Activated T-helper 1 cell treated with Interleukin-2 at 50 U/mL for 16 hours (primary cell): Measurements from ENCODE around the gene UTF1.
"Not testable (repeated sequence)": the region's sequence is repeated elsewhere in the genome, so short reads cannot be mapped to it uniquely, and the experiment has no call there.

Experiments
- DNase-seq: peaks from one replicate; pipeline ENCODE4 v3.0.0-alpha.2; 2020; ENCODE audit warnings: low read depth

The UTF1 gene

DNA sequence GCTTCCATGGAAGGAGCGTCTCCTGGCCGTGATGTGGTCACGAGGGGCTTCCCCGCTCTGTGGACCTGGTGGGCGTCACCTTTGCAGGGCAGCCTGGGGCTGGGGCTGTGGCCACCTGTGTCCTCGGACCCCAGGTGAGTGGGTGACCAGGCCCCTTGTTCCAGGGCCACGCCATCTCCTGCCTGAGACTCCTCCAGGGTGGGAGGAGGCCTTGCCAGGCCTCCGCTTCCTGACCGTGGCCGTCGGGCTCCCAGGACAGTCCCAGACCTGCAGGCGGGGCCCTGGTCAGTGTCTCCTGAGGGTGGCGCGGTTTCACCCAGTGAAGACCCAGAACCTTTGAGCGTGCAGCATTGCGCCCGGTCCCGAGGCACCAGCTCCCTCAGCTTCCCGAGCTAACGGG, 20.4 kb upstream of the UTF1 start:
- DNase-seq, result no peak

DNA sequence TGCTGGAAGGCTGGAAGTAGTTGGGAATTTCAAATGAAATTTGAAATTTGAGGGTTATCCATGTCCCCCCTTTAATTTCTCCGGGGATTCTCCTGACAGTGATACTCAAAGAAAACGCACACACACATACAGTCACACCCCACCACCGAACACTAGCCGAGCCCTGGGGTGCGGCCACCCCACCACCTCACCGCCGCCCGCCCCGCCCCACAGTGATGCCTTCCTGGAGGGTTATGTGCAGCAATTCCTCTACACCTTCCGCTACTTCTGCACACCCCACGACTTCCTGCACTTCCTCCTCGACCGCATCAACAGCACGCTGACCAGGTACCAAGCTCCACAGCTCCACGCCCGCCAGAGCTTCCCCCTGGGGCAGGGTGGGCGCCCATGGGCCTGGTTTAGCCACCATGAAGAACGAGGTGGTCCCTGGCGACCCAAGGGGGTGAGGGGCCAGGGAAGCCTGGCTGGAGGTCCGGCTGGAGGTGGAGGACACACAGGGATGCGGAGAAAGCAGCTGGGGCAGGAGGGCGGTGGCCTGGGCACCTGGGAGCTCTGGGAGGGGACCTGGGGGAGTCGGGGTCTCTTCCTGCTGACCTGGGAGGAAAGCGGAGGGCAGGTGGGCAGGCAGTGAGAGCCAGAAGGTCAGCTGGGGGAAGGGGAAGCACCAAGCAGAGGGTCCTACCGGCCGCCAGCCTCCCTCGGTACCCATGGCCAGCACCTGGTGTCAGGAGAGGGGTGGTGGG, 19.4 kb upstream of the UTF1 start:
- no peak for DNase-seq

DNA sequence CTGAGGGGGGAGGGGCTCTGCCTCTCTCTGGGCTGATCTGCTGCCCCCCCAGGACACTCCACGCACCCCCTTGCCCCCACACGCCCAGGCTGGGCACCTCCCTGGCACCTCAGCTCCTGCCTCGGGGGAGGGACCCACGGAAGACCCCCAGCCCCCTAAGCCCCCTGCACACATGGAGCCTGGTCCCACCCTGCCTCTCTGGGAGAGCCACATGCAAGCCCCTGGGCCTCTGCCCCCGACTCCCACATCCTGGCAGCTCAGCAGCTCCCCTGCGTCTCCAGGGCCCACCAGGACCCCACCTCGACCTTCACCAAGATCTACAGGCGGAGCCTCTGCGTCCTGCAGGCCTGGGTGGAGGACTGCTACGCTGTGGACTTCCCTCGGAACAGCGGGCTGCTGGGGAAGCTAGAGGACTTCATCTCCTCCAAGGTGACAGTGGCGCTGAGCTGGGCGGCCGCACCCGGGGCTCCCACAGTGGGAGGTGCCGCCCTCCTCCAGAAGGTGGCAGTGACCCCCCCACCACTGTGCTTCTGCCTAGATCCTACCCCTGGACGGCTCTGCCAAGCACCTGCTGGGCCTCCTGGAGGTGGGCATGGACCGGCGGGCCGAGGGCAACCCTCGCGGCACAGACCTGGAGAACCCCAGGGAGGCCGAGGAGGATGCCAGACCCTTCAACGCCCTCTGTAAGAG, 18.7 kb upstream of the UTF1 start:
- DNase-seq, result no peak

DNA sequence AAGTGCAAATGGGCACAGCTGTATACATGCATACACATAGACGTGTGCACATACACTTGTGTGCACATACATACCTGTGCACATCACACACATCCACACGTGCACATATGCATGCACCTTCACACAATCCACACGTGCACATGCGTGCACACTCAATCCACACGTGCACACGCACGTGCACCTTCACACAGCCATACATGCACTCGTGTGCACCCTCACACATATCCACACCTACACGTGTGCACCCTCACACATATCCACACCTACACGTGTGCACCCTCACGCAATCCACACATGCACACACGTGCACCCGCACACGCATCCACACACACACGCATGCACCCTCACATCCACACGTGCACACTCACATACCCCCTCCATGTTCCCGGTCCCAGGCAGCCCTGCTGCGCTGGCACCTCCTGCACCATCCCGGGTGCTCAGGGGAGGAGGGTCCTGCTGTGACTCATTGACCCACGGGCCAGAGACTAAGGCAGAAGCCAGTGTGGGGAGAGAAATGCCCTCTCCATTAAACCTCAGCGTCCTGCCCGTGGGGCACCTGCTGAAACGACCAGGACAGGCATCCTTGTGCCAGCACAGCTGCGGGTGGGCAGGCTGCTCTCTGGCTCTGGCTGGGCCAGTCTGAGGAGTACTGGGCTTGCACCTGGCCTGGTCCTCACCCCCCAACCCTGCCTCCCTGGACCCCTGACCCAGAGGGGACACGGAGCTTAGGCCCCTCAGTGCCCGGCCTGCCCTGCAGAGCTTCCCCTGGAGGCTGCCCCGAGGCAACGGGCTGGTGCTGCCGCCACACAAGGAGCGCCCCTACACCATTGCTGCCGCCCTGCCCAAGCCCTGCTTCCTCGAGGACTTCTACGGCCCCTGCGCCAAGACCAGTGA, 17.8 kb upstream of the UTF1 start:
- no peak for DNase-seq

DNA sequence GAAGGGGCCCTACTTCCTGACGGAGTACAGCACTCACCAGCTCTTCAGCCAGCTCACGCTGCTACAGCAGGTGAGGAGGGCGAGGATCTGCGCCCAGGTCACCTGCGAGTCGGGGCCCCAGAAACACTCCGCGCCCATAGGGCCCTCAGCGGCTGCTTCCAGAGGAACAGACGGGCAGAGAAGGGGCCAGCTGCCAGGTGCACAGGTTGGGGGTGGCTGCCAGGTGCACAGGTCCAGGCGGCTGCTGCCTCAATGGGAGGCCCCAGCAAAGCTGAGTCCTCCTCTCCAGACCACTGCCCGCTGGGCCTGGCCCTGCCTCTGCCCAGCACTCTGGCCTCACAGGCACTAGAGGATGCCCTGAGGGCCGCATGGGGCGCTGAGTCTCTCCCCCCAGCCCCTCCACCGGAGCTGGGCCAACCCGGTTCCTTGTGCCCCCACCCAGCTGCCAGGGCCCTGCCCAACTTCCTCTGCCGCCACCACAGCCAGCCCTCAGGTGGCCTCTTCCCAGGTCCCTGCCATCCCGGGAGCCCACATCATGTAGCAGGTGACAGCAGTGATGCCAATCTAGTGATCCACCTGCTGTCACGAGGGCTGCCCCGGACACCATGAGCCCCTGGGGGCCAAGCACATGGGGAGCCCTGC, 17.0 kb upstream of the UTF1 start:
- DNase-seq, result no peak

DNA sequence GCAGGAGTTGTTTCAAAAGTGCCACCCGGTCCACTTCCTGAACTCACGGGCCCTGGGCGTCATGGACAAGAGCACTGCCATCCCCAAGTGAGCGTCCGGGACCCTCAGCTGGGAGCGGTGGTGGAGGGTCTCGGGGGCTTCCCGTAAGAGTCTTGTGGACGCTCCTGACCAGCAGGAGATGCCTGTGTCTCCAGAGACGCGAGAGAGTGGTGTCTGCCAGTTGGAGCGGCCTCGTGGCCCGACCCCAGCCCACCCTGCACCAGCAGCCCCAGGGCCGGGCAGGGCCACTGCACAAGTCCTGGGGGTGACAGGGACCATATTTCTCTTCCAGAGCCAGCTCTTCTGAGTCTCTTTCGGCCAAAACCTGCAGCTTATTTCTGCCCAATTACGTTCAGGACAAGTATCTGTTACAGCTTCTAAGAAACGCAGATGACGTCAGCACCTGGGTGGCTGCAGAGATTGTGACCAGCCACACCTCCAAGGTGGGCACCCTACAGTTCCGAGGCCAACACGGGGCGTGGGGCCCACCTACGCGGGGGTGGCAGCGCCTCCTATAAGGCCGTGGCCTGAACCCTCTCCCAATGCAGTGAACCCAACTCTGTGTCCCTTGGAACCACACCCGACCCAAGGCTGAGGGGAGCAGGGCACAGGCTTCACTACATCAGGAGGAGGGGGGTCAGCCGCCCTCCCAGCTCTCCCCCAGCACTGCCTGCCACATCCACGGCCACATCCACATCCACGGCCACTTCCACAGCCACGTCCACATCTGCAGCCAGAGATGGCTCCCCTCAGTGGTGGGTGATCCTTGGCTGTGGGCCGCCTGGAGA, 16.2 kb upstream of the UTF1 start:
- no peak for DNase-seq

DNA sequence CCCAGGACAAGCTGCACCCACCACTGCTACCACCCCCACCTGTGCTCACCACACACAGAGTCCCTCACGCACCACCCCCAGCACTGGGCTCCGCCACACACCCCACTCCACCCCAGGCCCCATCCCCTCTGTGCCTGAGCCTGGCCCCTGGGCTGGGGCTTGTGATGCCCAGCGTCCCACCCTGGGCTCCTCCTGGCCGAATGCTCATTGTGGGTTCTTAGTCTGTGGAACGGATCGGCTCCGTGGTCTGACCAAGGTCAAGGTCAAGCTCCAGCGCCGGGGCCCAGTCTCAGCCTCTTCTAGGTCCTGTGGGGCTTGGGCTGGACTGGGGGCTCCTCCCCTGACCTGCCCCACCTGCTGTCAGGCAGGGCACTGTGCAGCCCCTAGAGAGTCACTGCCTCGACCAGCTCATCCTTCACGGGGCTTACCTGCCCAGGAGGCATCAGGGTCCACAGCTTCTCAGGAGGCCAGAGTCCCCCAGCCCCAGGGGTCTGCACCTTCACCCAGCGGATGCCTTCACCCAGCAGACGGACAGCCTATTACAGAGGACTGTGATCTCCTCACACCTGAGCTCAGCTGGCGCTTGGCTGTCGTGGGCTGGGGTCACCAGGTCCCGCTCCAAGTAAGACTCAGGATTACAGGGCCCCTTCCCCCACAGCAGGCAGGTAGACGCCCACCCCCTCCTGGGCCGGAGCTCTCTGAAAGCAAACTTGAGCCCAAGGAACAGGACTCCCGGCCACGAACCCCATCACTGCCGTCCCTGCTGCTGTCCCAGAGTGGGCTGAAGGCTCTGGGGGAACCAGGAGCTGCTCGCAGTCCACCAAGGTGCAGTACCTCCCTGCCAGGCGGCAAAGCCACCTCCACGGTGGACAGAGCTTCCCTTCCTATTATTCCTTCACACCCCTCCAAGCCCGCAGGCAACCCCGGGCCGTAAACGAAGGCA, 15.3 kb upstream of the UTF1 start:
- no peak for DNase-seq

DNA sequence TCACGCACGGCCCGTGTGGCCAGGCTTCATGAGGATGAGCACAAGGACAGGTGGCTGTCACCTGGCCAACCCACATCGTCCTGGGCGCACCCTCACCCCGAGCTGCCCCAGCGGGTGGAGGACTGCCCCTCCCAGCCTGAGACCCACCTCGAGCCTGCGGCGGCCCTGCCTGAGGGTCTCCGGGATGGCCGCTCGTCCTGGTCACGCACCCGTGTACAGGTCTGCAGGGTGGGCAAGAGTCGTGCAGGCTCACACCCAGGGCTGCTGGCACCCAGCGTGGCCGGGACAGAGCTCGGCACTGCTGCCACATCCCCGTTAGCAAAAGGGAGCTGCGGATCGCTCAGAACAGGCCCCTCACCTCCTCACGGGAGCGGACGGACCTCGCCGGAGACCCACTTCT, 14.4 kb upstream of the UTF1 start:
- DNase-seq, result no peak

DNA sequence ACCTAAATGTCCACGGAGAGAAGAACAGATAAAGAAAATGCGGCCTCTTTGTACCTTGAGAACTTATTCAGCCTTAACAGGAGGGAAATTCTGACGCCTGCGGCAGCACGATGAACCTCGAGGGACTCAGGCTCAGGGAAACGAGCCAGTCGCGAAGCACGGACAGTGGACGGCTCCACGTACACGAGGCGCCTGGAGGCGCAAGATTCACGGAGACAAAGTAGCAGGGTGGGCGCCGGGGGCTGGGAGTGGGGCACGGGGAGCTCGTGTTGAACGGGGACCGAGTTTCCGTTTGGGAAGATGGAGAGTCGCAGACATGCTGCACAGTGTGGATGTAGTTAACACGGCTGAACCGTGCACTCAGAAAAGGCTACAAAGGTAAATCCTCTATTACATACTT, 13.2 kb upstream of the UTF1 start:
- DNase-seq, result no peak

DNA sequence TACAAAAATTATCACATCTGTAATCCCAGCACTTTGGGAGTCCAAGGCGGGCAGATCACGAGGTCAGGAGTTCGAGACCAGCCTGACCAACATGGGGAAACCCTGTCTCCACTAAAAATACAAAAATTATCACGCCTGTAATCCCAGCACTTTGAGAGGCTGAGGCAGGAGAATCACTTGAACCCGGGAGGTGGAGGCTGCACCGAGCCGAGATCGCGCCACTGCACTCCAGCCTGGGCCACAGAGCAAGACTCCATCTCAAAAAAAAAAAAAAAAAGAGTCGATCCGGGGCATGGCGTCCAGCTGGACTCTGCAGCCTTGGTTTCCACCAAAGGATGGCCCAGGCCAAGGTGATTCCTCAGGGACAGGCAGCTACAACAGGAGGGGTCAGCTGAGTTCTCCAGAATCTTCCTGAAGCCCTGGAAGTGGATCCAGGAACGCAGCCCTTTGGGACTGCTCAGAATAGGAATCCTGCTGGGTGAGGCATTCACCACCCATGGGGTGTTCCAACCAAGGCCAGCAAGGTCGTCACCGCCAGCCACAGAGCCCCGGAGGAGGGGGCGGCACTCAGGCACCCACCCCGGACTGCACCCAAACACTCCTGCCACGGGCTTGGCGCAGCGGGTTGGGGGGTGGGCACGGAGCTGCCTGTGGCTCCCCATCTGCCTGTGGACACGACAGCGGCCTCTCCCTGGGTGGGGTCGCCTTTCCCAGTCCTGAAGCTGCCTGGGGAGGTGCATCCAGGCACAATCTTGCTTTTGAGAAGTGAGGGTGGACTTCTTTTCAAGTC, 12.0 kb upstream of the UTF1 start:
- DNase-seq, result no peak

DNA sequence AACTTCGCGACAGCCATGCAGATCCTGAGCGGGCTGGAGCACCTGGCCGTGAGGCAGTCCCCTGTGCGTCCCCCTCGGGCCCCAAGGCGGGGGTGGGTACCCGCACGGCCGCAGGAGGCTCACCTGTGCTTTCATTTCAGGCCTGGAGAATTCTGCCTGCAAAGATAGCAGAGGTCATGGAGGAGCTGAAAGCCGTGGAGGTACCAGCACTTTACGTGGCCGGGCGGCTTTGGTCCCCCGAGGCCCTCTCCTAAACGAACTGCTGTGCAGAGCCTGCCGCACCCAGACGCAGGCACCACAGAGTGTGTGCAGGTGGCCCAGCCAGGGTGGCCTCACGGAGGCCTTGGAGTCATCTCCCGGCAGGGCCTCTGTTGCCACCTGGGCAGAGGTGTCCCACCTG, 11.1 kb upstream of the UTF1 start:
- no peak for DNase-seq

DNA sequence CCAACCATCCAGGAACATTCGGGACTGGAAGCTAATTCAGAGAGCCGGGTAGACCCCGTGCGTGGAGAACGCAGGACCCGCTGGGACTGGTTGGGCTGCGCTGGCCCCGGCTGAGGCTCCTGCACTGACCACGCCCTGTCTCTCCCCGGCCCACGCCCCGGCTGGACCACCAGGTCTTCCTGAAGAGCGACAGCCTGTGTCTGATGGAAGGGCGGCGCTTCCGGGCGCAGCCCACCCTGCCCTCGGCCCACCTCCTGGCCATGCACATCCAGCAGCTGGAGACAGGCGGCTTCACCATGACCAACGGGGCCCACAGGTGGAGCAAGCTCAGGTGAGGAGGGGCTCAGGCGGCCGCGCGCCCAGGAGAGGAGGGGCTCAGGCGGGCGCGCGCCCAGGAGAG, 10.2 kb upstream of the UTF1 start:
- no peak for DNase-seq

DNA sequence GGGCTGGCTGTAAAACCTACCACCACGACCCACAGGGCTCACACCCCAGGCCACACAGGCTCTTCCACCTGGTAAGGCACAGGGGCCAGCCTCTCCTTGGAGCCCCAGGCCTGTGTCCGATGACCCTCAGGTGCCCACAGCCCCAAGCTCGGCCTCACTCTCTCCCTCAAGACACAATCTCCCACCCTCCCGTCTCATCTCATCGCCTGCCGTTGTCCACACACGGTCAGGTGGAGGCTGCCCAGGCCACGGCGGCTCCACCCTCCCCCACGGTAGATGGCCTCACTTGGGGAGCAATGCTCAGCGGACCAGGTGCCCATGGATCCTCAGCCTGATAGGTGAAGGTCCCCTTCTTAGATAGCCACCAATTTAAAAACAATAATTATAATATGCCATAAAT, 8.7 kb upstream of the UTF1 start:
- no peak for DNase-seq

DNA sequence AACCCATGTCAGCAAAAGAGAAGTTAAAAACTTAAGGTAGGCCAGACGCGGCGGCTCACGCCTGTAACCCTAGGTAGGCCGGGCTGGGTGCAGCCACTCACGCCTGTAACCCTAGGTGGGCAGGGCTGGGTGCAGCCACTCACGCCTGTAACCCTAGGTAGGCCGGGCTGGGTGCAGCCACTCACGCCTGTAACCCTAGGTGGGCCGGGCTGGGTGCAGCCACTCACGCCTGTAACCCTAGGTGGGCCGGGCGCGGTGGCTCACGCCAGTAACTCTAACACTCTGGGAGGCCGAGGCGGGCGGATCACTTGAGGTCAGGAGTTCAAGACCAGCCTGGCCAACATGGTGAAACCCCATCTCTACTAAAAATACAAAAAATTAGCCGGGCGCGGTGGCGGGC, 8.3 kb upstream of the UTF1 start:
- DNase-seq, result not testable (repeated sequence)

DNA sequence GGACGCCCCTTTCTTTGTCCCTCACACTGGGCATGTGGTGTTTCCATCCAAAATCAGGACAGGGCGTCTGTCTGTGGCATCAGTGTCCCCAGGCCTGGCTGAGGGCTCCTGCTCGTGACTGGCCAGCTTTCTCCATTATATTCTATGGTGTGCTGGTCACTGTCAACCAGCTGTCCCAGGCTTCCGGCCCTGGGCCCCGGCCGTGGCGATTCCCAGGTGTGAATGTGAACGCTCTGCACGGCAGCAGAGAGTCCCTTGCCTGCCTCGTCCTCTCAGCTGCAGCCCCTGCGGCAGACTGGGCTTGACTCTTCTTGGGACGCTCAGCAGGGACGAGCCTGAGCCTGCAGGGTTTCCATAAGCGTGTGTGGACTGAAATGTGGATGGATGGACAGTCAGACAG, 5.9 kb upstream of the UTF1 start:
- no peak for DNase-seq

DNA sequence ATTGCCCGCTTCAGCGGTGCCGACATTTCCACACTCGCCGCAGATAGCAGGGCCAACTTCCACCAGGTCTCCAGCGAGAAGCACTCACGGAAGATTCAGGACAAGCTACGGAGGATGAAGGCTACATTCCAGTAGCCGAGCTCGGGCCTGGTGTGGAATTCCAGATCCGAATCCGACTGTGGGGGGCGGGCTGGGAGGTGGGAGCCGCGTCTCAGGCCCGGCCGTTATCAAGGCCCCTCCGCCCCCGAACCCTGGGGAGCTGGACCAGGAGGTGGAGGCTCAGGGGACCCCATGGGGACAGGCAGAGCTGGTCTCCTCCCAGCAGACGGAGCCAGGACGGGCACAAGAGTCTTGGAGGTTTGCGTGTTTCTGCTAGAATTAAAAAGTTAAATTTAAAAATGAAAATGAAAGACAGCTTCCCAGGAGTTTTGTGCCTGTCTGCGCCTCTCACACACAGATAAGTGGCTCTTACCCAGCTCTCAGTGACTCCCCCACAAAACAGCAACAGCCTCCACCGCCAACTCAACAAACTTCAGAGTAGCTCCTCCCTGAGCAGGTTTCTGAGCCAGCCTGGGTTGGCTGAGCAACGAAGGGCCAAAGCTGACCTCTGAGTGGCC, 5.2 kb upstream of the UTF1 start:
- no peak for DNase-seq

DNA sequence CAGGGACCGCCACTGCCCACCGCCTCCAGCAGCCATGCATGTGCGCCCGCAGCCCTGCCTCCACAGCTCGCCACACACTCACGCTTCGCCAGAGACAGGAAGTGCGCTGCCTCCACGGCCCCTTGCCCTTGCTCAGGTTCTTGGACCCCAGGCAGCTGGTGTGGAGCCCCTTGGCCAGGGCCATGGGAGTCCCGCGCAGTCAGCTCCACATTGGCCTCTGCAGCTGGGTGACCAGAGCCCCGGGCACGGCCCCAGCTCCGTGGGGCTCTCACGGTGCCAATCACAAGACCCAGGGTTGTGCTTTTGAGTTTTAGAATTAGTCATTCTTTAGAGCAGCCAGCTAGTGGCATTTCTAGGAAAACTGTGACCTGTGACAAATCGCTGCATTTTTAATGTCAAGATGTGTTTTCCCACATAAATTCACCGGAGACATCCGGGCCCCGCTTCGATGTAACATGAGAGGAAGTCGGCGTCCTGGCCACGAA, 4.3 kb upstream of the UTF1 start:
- no peak for DNase-seq

DNA sequence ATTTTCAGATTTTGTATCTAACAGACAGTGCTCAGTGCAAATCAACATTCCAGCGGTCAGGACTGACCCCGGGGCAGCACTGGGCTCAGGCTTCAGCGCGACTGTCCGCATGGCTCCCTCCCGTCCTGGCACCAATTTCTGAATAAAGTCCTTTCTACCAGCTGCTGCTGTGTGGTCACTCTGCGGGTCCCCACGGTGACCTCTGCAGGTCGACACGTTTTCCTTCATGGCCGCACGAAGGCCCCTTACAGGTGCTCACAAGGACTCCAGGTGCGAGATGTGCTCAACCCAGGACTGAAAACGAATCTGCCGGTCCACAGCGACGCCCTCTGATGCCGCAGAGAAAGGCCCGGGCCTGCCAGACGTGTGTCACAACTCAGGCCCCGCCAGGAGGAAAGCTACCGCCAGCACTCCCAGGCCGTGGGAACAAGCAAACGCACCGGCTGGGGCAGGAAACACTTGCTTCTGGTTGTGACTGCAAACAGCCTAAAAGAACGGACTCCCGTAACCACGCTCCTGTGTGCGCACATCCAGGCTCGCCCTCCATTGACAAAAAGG, 3.7 kb upstream of the UTF1 start:
- DNase-seq, result no peak

DNA sequence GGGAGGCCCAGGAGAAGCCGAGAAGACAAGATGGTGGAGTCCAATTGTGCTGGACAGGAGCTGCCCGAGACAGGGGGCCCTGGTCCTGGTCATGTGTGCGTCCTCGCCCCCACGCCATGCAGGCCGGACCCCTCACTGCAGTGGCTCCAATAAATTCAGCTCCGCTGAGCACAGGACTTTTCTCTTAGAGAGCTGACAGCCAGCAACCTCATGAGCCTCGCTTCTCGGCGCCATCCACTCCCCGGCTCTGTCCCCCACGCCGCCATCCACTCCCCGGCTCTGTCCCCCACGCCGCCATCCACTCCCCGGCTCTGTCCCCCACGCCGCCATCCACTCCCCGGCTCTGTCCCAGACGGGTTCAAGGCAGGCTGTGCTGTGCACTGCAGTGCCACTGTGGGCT, 2.8 kb upstream of the UTF1 start:
- no peak for DNase-seq
